ENCODE data around the gene FGD5. TPM values are rescaled to one million over a fixed set of nuclear protein-coding genes. Genes with fewer than 3 reads are reported as not detected.

FGD5 gene
- polyA plus RNA-seq, 1 of the 3 experiments (the other 2 are of a cell fraction): not detected

DNA sequence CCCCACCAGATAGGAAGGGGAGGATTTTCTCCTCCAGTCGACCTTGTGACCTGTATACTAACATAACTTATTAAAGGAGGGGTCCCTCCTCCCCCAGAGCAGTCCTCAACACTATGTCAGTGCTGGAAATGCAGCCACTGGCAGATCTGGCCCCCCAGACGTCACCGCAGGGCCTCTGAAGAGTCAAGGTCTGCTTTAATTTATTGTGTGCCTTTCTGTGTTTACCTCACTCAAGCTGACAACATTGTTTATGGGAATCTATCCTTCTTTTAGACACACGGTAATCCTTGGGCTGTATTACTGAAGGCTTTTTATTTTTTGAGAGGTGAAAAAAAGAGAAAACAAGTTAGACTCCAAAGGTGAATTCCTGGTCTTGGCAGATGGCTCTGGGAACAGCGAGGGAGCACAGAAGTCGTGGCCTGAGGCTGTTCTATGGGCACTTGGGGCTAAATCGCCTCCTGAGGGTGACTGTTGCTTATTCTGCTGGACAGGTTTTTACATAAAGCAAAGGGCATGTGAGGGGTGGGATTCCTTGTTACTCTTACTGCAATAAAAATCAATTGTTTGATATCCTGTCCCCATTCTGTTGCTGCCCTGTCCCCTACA is 115.2 kb downstream of the FGD5 start:
- Histone ChIP-seq H3K4me2 (no peak overlapping the region), H4K20me1 (ENCODE audit: insufficient read depth) (no peaks in the 10 kb centered on the region), H3K4me3 (ENCODE audit: low read depth in 2 of 2, low read length in 1 of 2) (no peak overlapping the region), H3K79me2 (ENCODE audit: insufficient read depth) (no peaks in the 10 kb centered on the region), H3K27me3 (ENCODE audit: insufficient read depth) (no peaks in the 10 kb centered on the region), H3K27ac (ENCODE audit: low read depth in 2 of 2, low read length in 1 of 2) (no peak overlapping the region), H3K36me3 (replicated peaks in 1 of 2; ENCODE audit: control insufficient read depth in 1 of 2, insufficient read depth in 2 of 2, low read length in 1 of 2) (no peaks in the 10 kb centered on the region), H2AFZ (ENCODE audit: low read depth) (no peak overlapping the region), H3K9ac (no peak overlapping the region), H3K9me3 (no peaks in the 10 kb centered on the region), H3K4me1 (ENCODE audit: control insufficient read depth in 1 of 2, insufficient read depth in 2 of 2, low read depth in 1 of 2, low read length in 1 of 2) (peaks cover 0 to 5% of the 10 kb centered on the region in 2 experiments; a peak in 1 of 4 replicates), H3F3A (replicated peaks; ENCODE audit: insufficient read depth) (no peaks in the 10 kb centered on the region), H3K9me2 (no peaks in the 10 kb centered on the region)
- no peak for DNase-seq
- WGBS (ENCODE audit: low lambda C conversion rate): 66% methylated on average over 7 of the region's 7 CpGs
- ChIA-PET CTCF (interaction anchor here (1.9 kb wide), 1 partner anchor 13 kb away, joined by 8 read pairs; no protein-coding TSS in a partner anchor), POLR2A (interaction anchor here (0.9 kb wide), 1 partner anchor 13 kb away, joined by 3 read pairs; the partner anchor contains the start of gene NR2C2)
- no peak for TF ChIP-seq FOSL2 (IDR thresholded peaks at IDR 0.05; ENCODE audit: borderline replicate concordance, low read depth)
- TF ChIP-seq, protein P1, sequence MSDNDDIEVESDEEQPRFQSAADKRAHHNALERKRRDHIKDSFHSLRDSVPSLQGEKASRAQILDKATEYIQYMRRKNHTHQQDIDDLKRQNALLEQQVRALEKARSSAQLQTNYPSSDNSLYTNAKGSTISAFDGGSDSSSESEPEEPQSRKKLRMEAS (IDR thresholded peaks at IDR 0.05; ENCODE audit: low read depth): no peak
- TF ChIP-seq GATA2 (CRISPR knock-in tag; IDR thresholded peaks at IDR 0.05): no peak
- TF ChIP-seq GABPA (IDR thresholded peaks at IDR 0.05; ENCODE audit: low read depth): no peak
- no peak for TF ChIP-seq NFIC (IDR thresholded peaks at IDR 0.05; ENCODE audit: borderline replicate concordance)
- TF ChIP-seq REST (IDR thresholded peaks at IDR 0.05; ENCODE audit: low read depth, low read length): no peak
- TF ChIP-seq RCOR1 (IDR thresholded peaks at IDR 0.05; ENCODE audit: low read length): no peak
- TF ChIP-seq MXI1 (IDR thresholded peaks at IDR 0.05; ENCODE audit: low read depth, low read length): no peak

GRCh38 chr3:14935592-14936345 is 117.0 kb downstream of the FGD5 start:
- no peak for DNase-seq
- Histone ChIP-seq H3K4me3 (ENCODE audit: low read depth in 2 of 2, low read length in 1 of 2) (no peak overlapping the region), H3K4me1 (ENCODE audit: control insufficient read depth in 1 of 2, insufficient read depth in 2 of 2, low read depth in 1 of 2, low read length in 1 of 2) (peaks cover 0 to 5% of the 10 kb centered on the region in 2 experiments; a peak in 1 of 4 replicates), H3K9me3 (no peaks in the 10 kb centered on the region), H4K20me1 (ENCODE audit: insufficient read depth) (no peaks in the 10 kb centered on the region), H3K79me2 (ENCODE audit: insufficient read depth) (no peaks in the 10 kb centered on the region), H3K9me2 (no peaks in the 10 kb centered on the region), H3F3A (replicated peaks; ENCODE audit: insufficient read depth) (no peaks in the 10 kb centered on the region), H3K36me3 (replicated peaks in 1 of 2; ENCODE audit: control insufficient read depth in 1 of 2, insufficient read depth in 2 of 2, low read length in 1 of 2) (no peaks in the 10 kb centered on the region), H3K27me3 (ENCODE audit: insufficient read depth) (no peaks in the 10 kb centered on the region), H3K4me2 (no peak overlapping the region), H3K27ac (ENCODE audit: low read depth in 2 of 2, low read length in 1 of 2) (no peak overlapping the region), H2AFZ (ENCODE audit: low read depth) (no peak overlapping the region), H3K9ac (no peak overlapping the region)
- POLR2A ChIA-PET: no interaction called here
- no peak for TF ChIP-seq REST (IDR thresholded peaks at IDR 0.05; ENCODE audit: low read depth, low read length)
- TF ChIP-seq SIN3A (IDR thresholded peaks at IDR 0.05; ENCODE audit: borderline replicate concordance, low read depth, low read length): no peak
- TF ChIP-seq MXI1 (IDR thresholded peaks at IDR 0.05; ENCODE audit: low read depth, low read length): no peak
- no peak for TF ChIP-seq PBX3 (IDR thresholded peaks at IDR 0.05)
- TF ChIP-seq EZH2phosphoT487 (IDR thresholded peaks at IDR 0.05; ENCODE audit: borderline replicate concordance, low read depth): no peak
- TF ChIP-seq TCF12 (IDR thresholded peaks at IDR 0.05): no peak
- TF ChIP-seq CHD2 (IDR thresholded peaks at IDR 0.05; ENCODE audit: low read length, partially characterized antibody): no peak
- CTCF ChIA-PET: interaction anchor here (2.3 kb wide), 1 partner anchor 10 kb away, joined by 14 read pairs; no protein-coding TSS in a partner anchor
- WGBS (ENCODE audit: low lambda C conversion rate): 94% methylated on average over 6 of the region's 6 CpGs

All from SK-N-SH (cell line).